ENCODE data around the gene AKR1C1. TPM values are rescaled to one million over a fixed set of nuclear protein-coding genes. Genes with fewer than 3 reads are reported as not detected.

AKR1C1 gene
- total and polyA plus RNA-seq, 2 of the 4 experiments (the other 2 are of a cell fraction), result 5.0 to 5.4 TPM

DNA sequence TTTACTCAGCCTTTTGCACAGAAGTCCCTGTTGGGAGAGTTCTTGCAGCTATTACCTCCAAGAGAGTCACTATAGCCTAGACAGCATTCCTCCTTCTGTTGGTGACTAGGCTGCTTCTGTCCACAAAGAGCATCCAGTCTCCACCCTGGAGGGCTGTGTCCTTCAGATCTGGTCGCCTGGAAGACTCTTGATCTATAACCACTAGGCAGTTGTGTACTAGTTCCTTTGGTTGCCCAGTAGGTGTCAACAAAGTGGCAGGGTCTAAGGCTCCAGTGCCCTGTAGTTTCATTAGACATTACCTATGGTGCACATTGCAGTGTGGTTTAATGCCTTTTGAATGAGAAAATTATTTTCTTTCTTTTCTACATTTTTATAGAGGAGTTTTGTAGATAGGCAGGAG is 51.7 kb downstream of the AKR1C1 start:
- no peaks in the 10 kb centered on the region for H4K20me1 ChIP-seq (ENCODE audit: insufficient read depth, low read length)
- dilution Hi-C loops (cut with HindIII; ENCODE audit: low sequenced_read_pairs, unreplicated experiment), result no loop called here
- ATAC-seq (ENCODE audit: low read depth) (no peak), DNase-seq (no peak)
- H4K91ac ChIP-seq (ENCODE audit: insufficient read depth, low read depth, low read length), result no peak overlapping the region
- no peak overlapping the region for H2AFZ ChIP-seq (replicated peaks; ENCODE audit: low read length, poor library complexity)
- H3K4ac ChIP-seq (ENCODE audit: low read depth, low read length), result no peak overlapping the region
- H3K4me1 ChIP-seq (ENCODE audit: control insufficient read depth, insufficient read depth, low read length), result no peaks in the 10 kb centered on the region; the same call in 1 of the 2 replicates
- ChIA-PET CTCF (no interaction called here), POLR2A (ENCODE audit: unreplicated experiment) (no interaction called here)
- no peak overlapping the region for H3K56ac ChIP-seq (ENCODE audit: extremely low read depth, insufficient read depth, low read length)
- no peaks in the 10 kb centered on the region for H3K36me3 ChIP-seq (ENCODE audit: control insufficient read depth, insufficient read depth, low read length)
- H3K4me3 ChIP-seq (ENCODE audit: insufficient read depth, low read depth, low read length), result no peak overlapping the region
- H3K9ac ChIP-seq (ENCODE audit: low read depth, low read length), result no peak overlapping the region
- no peak overlapping the region for H2AK5ac ChIP-seq (ENCODE audit: low read depth, low read length)
- H2BK5ac ChIP-seq (ENCODE audit: low read depth, low read length, poor library complexity, severe bottlenecking), result no peak overlapping the region
- H3K14ac ChIP-seq (replicated peaks; ENCODE audit: low read depth, low read length), result no peak overlapping the region
- H4K5ac ChIP-seq (ENCODE audit: low read depth, low read length), result no peak overlapping the region
- no peaks in the 10 kb centered on the region for H3K9me3 ChIP-seq (ENCODE audit: control insufficient read depth, insufficient read depth, low read length)
- H3K79me1 ChIP-seq (ENCODE audit: low read depth in 1 of 2, low read length in 2 of 2), result no peaks in the 10 kb centered on the region; a peak in 1 of 4 replicates
- no peak overlapping the region for H2AK9ac ChIP-seq (replicated peaks; ENCODE audit: low read depth, low read length, poor library complexity)
- BruUV-seq (replicated peaks), result no TSS peak
- TF ChIP-seq RAD21 (IDR thresholded peaks at IDR 0.05; ENCODE audit: low read length), result no peak
- TF ChIP-seq, protein P1, sequence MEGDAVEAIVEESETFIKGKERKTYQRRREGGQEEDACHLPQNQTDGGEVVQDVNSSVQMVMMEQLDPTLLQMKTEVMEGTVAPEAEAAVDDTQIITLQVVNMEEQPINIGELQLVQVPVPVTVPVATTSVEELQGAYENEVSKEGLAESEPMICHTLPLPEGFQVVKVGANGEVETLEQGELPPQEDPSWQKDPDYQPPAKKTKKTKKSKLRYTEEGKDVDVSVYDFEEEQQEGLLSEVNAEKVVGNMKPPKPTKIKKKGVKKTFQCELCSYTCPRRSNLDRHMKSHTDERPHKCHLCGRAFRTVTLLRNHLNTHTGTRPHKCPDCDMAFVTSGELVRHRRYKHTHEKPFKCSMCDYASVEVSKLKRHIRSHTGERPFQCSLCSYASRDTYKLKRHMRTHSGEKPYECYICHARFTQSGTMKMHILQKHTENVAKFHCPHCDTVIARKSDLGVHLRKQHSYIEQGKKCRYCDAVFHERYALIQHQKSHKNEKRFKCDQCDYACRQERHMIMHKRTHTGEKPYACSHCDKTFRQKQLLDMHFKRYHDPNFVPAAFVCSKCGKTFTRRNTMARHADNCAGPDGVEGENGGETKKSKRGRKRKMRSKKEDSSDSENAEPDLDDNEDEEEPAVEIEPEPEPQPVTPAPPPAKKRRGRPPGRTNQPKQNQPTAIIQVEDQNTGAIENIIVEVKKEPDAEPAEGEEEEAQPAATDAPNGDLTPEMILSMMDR (conservative IDR thresholded peaks at IDR 0.05; ENCODE audit: low read depth, low read length), result no peak
- TF ChIP-seq MXI1 (IDR thresholded peaks at IDR 0.05; ENCODE audit: borderline replicate concordance, low read depth, low read length), result no peak
- no peak for TF ChIP-seq MAFK (IDR thresholded peaks at IDR 0.05; ENCODE audit: low read depth, low read length)
- TF ChIP-seq, protein P2, sequence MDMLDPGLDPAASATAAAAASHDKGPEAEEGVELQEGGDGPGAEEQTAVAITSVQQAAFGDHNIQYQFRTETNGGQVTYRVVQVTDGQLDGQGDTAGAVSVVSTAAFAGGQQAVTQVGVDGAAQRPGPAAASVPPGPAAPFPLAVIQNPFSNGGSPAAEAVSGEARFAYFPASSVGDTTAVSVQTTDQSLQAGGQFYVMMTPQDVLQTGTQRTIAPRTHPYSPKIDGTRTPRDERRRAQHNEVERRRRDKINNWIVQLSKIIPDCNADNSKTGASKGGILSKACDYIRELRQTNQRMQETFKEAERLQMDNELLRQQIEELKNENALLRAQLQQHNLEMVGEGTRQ (IDR thresholded peaks at IDR 0.05; ENCODE audit: low read depth, low read length), result no peak
- no peak for TF ChIP-seq CEBPB (IDR thresholded peaks at IDR 0.05; ENCODE audit: low read depth, low read length)
- no peak for TF ChIP-seq MAZ (IDR thresholded peaks at IDR 0.05; ENCODE audit: borderline replicate concordance, low read depth, low read length)
- no peak for TF ChIP-seq SMC3 (IDR thresholded peaks at IDR 0.05; ENCODE audit: low read depth, low read length)
- no peak for TF ChIP-seq FOS (IDR thresholded peaks at IDR 0.05; ENCODE audit: low read depth, low read length)
- no peak for TF ChIP-seq RCOR1 (IDR thresholded peaks at IDR 0.05; ENCODE audit: insufficient replicate concordance, low read length)
- no peak for TF ChIP-seq NFE2L2 (IDR thresholded peaks at IDR 0.05; ENCODE audit: low read depth, low read length)
- no peak for TF ChIP-seq BHLHE40 (IDR thresholded peaks at IDR 0.05; ENCODE audit: low read depth, low read length)
- no peak for TF ChIP-seq CHD1 (IDR thresholded peaks at IDR 0.05; ENCODE audit: low read depth, low read length)
- TF ChIP-seq, protein P3, sequence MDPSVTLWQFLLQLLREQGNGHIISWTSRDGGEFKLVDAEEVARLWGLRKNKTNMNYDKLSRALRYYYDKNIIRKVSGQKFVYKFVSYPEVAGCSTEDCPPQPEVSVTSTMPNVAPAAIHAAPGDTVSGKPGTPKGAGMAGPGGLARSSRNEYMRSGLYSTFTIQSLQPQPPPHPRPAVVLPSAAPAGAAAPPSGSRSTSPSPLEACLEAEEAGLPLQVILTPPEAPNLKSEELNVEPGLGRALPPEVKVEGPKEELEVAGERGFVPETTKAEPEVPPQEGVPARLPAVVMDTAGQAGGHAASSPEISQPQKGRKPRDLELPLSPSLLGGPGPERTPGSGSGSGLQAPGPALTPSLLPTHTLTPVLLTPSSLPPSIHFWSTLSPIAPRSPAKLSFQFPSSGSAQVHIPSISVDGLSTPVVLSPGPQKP (IDR thresholded peaks at IDR 0.05; ENCODE audit: borderline replicate concordance, low read depth, low read length), result no peak
- TF ChIP-seq POLR2A (IDR thresholded peaks at IDR 0.05; ENCODE audit: low read depth, low read length), result no peak
- no peak for TF ChIP-seq RFX5 (IDR thresholded peaks at IDR 0.05; ENCODE audit: low read depth, low read length)
- in situ Hi-C loops (cut with MboI; ENCODE audit: low sequenced_read_pairs), result no loop called here
- intact Hi-C loops (cut with micrococcal nuclease), result no loop called here
- no peak overlapping the region for H3K27ac ChIP-seq (ENCODE audit: insufficient read depth, low read length)
- no peak overlapping the region for H3K4me2 ChIP-seq (ENCODE audit: low read depth, low read length)
- no peak overlapping the region for H2BK120ac ChIP-seq (ENCODE audit: low read depth, low read length)
- H3K23ac ChIP-seq (ENCODE audit: low read depth, low read length), result no peak overlapping the region
- no peak overlapping the region for H3K18ac ChIP-seq (ENCODE audit: low read depth, low read length)
- no peak overlapping the region for H2BK20ac ChIP-seq (ENCODE audit: low read depth, low read length)
- peaks cover 2% of the 10 kb centered on the region; the same call in 1 of the 2 replicates for H3K27me3 ChIP-seq (ENCODE audit: control insufficient read depth, insufficient read depth, low read length)
- no CpG with 5 or more reads among the region's 1 CpG for WGBS, 2 experiments (ENCODE audit: extremely low coverage in 2 of 2, insufficient read length in 1 of 2)
- H2BK15ac ChIP-seq (ENCODE audit: low read depth, low read length), result no peak overlapping the region
- no peaks in the 10 kb centered on the region for H3K9me1 ChIP-seq (ENCODE audit: insufficient read depth, low read length)
- H4K8ac ChIP-seq (ENCODE audit: low read depth in 2 of 2, low read length in 2 of 2), result no peak overlapping the region

All from IMR-90 (cell line).